ENCODE results near the gene ZNF629. TPM values are rescaled to one million over a fixed set of nuclear protein-coding genes. Genes with fewer than 3 reads are reported as not detected.

Gene ZNF629
- polyA plus RNA-seq, 1 of the 3 experiments (the other 2 are of a cell fraction) = 4.7 TPM

DNA sequence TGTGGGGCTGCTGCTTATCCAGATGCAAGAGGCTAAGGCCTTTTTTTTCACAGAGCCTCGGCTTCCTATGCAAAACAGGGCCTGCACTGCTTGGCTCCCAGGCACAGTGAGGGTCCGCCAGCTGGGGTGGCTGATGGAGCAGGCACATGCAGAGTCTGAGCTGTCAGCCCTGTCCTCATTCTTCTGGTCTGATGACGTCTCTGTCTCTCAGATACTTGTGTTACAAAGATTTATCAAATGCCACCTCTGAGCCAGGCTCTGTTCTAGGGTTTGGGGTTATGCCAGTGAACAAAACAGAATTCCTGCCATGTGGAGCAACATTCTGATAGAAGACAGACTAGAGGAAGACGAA, 20.1 kb downstream of the ZNF629 start:
- Histone ChIP-seq H3K4me1 (ENCODE audit: control insufficient read depth in 1 of 2, insufficient read depth in 2 of 2, low read depth in 1 of 2, low read length in 1 of 2) (peaks cover 8 to 14% of the 10 kb centered on the region in 2 experiments; a peak in 3 of 4 replicates), H3F3A (replicated peaks; ENCODE audit: insufficient read depth) (no peaks in the 10 kb centered on the region), H3K36me3 (replicated peaks in 1 of 2; ENCODE audit: control insufficient read depth in 1 of 2, insufficient read depth in 2 of 2, low read length in 1 of 2) (peaks cover 50 to 78% of the 10 kb centered on the region in 2 experiments), H4K20me1 (ENCODE audit: insufficient read depth) (no peaks in the 10 kb centered on the region), H3K9ac (no peak overlapping the region), H3K4me3 (ENCODE audit: low read depth in 2 of 2, low read length in 1 of 2) (no peak overlapping the region), H3K9me3 (no peaks in the 10 kb centered on the region), H3K9me2 (no peaks in the 10 kb centered on the region), H3K79me2 (ENCODE audit: insufficient read depth) (peaks cover 36% of the 10 kb centered on the region), H3K27ac (ENCODE audit: low read depth in 2 of 2, low read length in 1 of 2) (no peak overlapping the region), H3K4me2 (no peak overlapping the region), H2AFZ (ENCODE audit: low read depth) (no peak overlapping the region), H3K27me3 (ENCODE audit: insufficient read depth) (no peaks in the 10 kb centered on the region)
- POLR2A ChIA-PET = no interaction called here
- TF ChIP-seq RCOR1 (IDR thresholded peaks at IDR 0.05; ENCODE audit: low read length) = no peak
- TF ChIP-seq GATA2 (CRISPR knock-in tag; IDR thresholded peaks at IDR 0.05) = no peak
- TF ChIP-seq ELF1 (IDR thresholded peaks at IDR 0.05) = no peak
- TF ChIP-seq POLR2AphosphoS5 (IDR thresholded peaks at IDR 0.05; ENCODE audit: low read depth, low read length) = no peak
- no peak for TF ChIP-seq SIN3A (IDR thresholded peaks at IDR 0.05; ENCODE audit: borderline replicate concordance, low read depth, low read length)
- no peak for TF ChIP-seq JUND (IDR thresholded peaks at IDR 0.05)
- no peak for TF ChIP-seq NFIC (IDR thresholded peaks at IDR 0.05; ENCODE audit: borderline replicate concordance)
- TF ChIP-seq RFX5 (IDR thresholded peaks at IDR 0.05; ENCODE audit: low read length) = no peak
- TF ChIP-seq, protein P1, sequence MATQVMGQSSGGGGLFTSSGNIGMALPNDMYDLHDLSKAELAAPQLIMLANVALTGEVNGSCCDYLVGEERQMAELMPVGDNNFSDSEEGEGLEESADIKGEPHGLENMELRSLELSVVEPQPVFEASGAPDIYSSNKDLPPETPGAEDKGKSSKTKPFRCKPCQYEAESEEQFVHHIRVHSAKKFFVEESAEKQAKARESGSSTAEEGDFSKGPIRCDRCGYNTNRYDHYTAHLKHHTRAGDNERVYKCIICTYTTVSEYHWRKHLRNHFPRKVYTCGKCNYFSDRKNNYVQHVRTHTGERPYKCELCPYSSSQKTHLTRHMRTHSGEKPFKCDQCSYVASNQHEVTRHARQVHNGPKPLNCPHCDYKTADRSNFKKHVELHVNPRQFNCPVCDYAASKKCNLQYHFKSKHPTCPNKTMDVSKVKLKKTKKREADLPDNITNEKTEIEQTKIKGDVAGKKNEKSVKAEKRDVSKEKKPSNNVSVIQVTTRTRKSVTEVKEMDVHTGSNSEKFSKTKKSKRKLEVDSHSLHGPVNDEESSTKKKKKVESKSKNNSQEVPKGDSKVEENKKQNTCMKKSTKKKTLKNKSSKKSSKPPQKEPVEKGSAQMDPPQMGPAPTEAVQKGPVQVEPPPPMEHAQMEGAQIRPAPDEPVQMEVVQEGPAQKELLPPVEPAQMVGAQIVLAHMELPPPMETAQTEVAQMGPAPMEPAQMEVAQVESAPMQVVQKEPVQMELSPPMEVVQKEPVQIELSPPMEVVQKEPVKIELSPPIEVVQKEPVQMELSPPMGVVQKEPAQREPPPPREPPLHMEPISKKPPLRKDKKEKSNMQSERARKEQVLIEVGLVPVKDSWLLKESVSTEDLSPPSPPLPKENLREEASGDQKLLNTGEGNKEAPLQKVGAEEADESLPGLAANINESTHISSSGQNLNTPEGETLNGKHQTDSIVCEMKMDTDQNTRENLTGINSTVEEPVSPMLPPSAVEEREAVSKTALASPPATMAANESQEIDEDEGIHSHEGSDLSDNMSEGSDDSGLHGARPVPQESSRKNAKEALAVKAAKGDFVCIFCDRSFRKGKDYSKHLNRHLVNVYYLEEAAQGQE (IDR thresholded peaks at IDR 0.05; ENCODE audit: low read depth, low read length) = no peak
- TF ChIP-seq, protein P2, sequence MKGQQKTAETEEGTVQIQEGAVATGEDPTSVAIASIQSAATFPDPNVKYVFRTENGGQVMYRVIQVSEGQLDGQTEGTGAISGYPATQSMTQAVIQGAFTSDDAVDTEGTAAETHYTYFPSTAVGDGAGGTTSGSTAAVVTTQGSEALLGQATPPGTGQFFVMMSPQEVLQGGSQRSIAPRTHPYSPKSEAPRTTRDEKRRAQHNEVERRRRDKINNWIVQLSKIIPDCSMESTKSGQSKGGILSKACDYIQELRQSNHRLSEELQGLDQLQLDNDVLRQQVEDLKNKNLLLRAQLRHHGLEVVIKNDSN (IDR thresholded peaks at IDR 0.05; ENCODE audit: borderline replicate concordance, low read depth) = no peak
- CTCF ChIA-PET = no interaction called here
- DNase-seq = no peak
- WGBS (ENCODE audit: low lambda C conversion rate) = 79% methylated on average over 3 of the region's 4 CpGs

DNA sequence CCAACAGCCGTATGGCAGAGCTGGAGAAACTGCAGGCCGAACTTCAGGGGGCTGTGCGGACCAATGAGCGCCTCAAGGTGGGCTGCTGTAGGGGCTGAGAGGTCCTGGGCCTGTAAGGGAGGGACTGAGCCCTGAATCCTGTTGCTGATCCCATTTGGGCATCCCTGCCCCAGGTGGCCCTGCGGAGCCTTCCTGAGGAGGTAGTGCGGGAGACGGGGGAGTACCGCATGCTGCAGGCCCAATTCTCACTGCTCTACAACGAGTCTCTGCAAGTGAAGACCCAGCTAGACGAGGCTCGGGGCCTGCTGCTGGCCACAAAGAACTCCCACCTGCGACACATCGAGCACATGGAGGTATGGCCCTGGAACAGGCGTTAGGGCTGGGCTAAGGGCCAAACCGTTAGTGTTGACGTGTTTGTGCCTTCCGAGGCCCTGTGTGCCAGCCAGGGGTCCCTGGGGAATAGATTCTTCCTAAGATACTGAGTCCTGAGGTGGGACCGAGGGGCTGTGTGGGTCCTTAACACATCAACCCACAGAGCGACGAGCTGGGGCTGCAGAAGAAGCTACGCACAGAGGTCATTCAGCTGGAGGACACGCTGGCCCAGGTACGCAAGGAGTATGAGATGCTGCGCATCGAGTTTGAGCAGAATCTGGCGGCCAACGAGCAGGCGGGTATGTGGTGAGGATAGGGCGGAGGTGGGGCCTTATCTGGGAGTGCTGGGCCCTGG, 20.6 kb downstream of the ZNF629 start:
- Histone ChIP-seq H3K4me3 (ENCODE audit: low read depth in 2 of 2, low read length in 1 of 2) (no peak overlapping the region), H3F3A (replicated peaks; ENCODE audit: insufficient read depth) (peaks cover 5% of the 10 kb centered on the region), H3K36me3 (replicated peaks in 1 of 2; ENCODE audit: control insufficient read depth in 1 of 2, insufficient read depth in 2 of 2, low read length in 1 of 2) (peaks cover 50 to 73% of the 10 kb centered on the region in 2 experiments), H3K4me1 (ENCODE audit: control insufficient read depth in 1 of 2, insufficient read depth in 2 of 2, low read depth in 1 of 2, low read length in 1 of 2) (peaks cover 8 to 14% of the 10 kb centered on the region in 2 experiments; a peak in 3 of 4 replicates), H3K27ac (ENCODE audit: low read depth in 2 of 2, low read length in 1 of 2) (no peak overlapping the region), H3K9ac (no peak overlapping the region), H3K27me3 (ENCODE audit: insufficient read depth) (no peaks in the 10 kb centered on the region), H2AFZ (ENCODE audit: low read depth) (no peak overlapping the region), H3K9me2 (no peaks in the 10 kb centered on the region), H3K79me2 (ENCODE audit: insufficient read depth) (peaks cover 36% of the 10 kb centered on the region), H3K4me2 (no peak overlapping the region), H4K20me1 (ENCODE audit: insufficient read depth) (no peaks in the 10 kb centered on the region), H3K9me3 (no peaks in the 10 kb centered on the region)
- WGBS (ENCODE audit: low lambda C conversion rate) = 96% methylated on average over 22 of the region's 29 CpGs
- DNase-seq = no peak
- CTCF ChIA-PET = no interaction called here
- POLR2A ChIA-PET = interaction anchor here (1.3 kb wide), 1 partner anchor 19 kb away, joined by 3 read pairs; the partner anchor contains the start of gene PHKG2
- no peak for TF ChIP-seq SIN3A (IDR thresholded peaks at IDR 0.05; ENCODE audit: borderline replicate concordance, low read depth, low read length)
- TF ChIP-seq GABPA (IDR thresholded peaks at IDR 0.05; ENCODE audit: low read depth) = no peak
- no peak for TF ChIP-seq MXI1 (IDR thresholded peaks at IDR 0.05; ENCODE audit: low read depth, low read length)
- TF ChIP-seq EZH2phosphoT487 (IDR thresholded peaks at IDR 0.05; ENCODE audit: borderline replicate concordance, low read depth) = no peak
- no peak for TF ChIP-seq YY1 (IDR thresholded peaks at IDR 0.05; ENCODE audit: low read depth)
- TF ChIP-seq CHD2 (IDR thresholded peaks at IDR 0.05; ENCODE audit: low read length, partially characterized antibody) = no peak
- TF ChIP-seq, protein P3, sequence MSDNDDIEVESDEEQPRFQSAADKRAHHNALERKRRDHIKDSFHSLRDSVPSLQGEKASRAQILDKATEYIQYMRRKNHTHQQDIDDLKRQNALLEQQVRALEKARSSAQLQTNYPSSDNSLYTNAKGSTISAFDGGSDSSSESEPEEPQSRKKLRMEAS (IDR thresholded peaks at IDR 0.05; ENCODE audit: low read depth) = no peak
- TF ChIP-seq NRF1 (IDR thresholded peaks at IDR 0.05; ENCODE audit: low read depth, low read length) = no peak
- TF ChIP-seq FOSL2 (IDR thresholded peaks at IDR 0.05; ENCODE audit: borderline replicate concordance, low read depth) = no peak
- TF ChIP-seq, protein P4, sequence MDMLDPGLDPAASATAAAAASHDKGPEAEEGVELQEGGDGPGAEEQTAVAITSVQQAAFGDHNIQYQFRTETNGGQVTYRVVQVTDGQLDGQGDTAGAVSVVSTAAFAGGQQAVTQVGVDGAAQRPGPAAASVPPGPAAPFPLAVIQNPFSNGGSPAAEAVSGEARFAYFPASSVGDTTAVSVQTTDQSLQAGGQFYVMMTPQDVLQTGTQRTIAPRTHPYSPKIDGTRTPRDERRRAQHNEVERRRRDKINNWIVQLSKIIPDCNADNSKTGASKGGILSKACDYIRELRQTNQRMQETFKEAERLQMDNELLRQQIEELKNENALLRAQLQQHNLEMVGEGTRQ (IDR thresholded peaks at IDR 0.05; ENCODE audit: borderline replicate concordance, low read depth, low read length) = no peak
- TF ChIP-seq RCOR1 (IDR thresholded peaks at IDR 0.05; ENCODE audit: low read length) = no peak
- TF ChIP-seq, protein P5, sequence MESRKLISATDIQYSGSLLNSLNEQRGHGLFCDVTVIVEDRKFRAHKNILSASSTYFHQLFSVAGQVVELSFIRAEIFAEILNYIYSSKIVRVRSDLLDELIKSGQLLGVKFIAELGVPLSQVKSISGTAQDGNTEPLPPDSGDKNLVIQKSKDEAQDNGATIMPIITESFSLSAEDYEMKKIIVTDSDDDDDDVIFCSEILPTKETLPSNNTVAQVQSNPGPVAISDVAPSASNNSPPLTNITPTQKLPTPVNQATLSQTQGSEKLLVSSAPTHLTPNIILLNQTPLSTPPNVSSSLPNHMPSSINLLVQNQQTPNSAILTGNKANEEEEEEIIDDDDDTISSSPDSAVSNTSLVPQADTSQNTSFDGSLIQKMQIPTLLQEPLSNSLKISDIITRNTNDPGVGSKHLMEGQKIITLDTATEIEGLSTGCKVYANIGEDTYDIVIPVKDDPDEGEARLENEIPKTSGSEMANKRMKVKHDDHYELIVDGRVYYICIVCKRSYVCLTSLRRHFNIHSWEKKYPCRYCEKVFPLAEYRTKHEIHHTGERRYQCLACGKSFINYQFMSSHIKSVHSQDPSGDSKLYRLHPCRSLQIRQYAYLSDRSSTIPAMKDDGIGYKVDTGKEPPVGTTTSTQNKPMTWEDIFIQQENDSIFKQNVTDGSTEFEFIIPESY (IDR thresholded peaks at IDR 0.05; ENCODE audit: borderline replicate concordance, low read depth) = no peak

Measured in SK-N-SH (cell line).